ENCODE measurements around the gene RBM12.
"Not testable (repeated sequence)": the region's sequence is repeated elsewhere in the genome, so short reads cannot be mapped to it uniquely, and the experiment has no call there.

RBM12 gene

GRCh38 chr20:35695245-35695749 is 30.6 kb upstream of the RBM12 start:
- Histone ChIP-seq H3K36me3 (ENCODE audit: insufficient read depth, low read length) (peaks cover 20% of the 10 kb centered on the region), H3K27ac (ENCODE audit: low read depth, low read length) (no peak overlapping the region), H3K9me3 (ENCODE audit: low read length) (no peaks in the 10 kb centered on the region), H3K27me3 (ENCODE audit: control insufficient read depth in 1 of 2, insufficient read depth in 2 of 2, low read length in 2 of 2) (no peaks in the 10 kb centered on the region), H3K4me3 (ENCODE audit: low read depth in 1 of 2, low read length in 2 of 2) (no peak overlapping the region), H3K9ac (ENCODE audit: low read length) (no peak overlapping the region), H3K4me1 (ENCODE audit: insufficient read depth, low read length) (peaks cover 18% of the 10 kb centered on the region)

- H3K9ac ChIP-seq (ENCODE audit: low read length), result no peak overlapping the region
- H3K27ac ChIP-seq (ENCODE audit: low read depth, low read length), result no peak overlapping the region
- H3K4me1 ChIP-seq (ENCODE audit: insufficient read depth, low read length), result no peaks in the 10 kb centered on the region
- peaks cover 23% of the 10 kb centered on the region for H3K36me3 ChIP-seq (ENCODE audit: insufficient read depth, low read length)
- no peak overlapping the region for H3K4me3 ChIP-seq (ENCODE audit: low read depth in 1 of 2, low read length in 2 of 2)
- H3K9me3 ChIP-seq (ENCODE audit: low read length), result no peaks in the 10 kb centered on the region
- H3K27me3 ChIP-seq (ENCODE audit: control insufficient read depth in 1 of 2, insufficient read depth in 2 of 2, low read length in 2 of 2), result no peaks in the 10 kb centered on the region
These were observed 25.6 kb upstream of the RBM12 start for GRCh38 chr20:35690265-35690664.

- H3K9me3 ChIP-seq (ENCODE audit: low read length); H3K9ac ChIP-seq (ENCODE audit: low read length); H3K4me3 ChIP-seq (ENCODE audit: low read depth in 1 of 2, low read length in 2 of 2); H3K4me1 ChIP-seq (ENCODE audit: insufficient read depth, low read length); H3K27ac ChIP-seq (ENCODE audit: low read depth, low read length); H3K27me3 ChIP-seq (ENCODE audit: control insufficient read depth in 1 of 2, insufficient read depth in 2 of 2, low read length in 2 of 2): not testable (repeated sequence)
- peaks cover 19% of the 10 kb centered on the region for H3K36me3 ChIP-seq (ENCODE audit: insufficient read depth, low read length)
These were observed 22.2 kb upstream of the RBM12 start for GRCh38 chr20:35686872-35687271.

GRCh38 chr20:35685368-35685767 is 20.7 kb upstream of the RBM12 start:
- not testable (repeated sequence) for H3K9ac ChIP-seq (ENCODE audit: low read length); H3K9me3 ChIP-seq (ENCODE audit: low read length); H3K27ac ChIP-seq (ENCODE audit: low read depth, low read length); H3K4me3 ChIP-seq (ENCODE audit: low read depth in 1 of 2, low read length in 2 of 2); H3K27me3 ChIP-seq (ENCODE audit: control insufficient read depth in 1 of 2, insufficient read depth in 2 of 2, low read length in 2 of 2)
- Histone ChIP-seq H3K4me1 (ENCODE audit: insufficient read depth, low read length) (peaks cover 16% of the 10 kb centered on the region), H3K36me3 (ENCODE audit: insufficient read depth, low read length) (peaks cover 15% of the 10 kb centered on the region)

- Histone ChIP-seq H3K27ac (ENCODE audit: low read depth, low read length) (no peak overlapping the region), H3K9me3 (ENCODE audit: low read length) (no peaks in the 10 kb centered on the region), H3K9ac (ENCODE audit: low read length) (no peak overlapping the region), H3K36me3 (ENCODE audit: insufficient read depth, low read length) (no peaks in the 10 kb centered on the region), H3K4me1 (ENCODE audit: insufficient read depth, low read length) (peaks cover 17% of the 10 kb centered on the region), H3K27me3 (ENCODE audit: control insufficient read depth in 1 of 2, insufficient read depth in 2 of 2, low read length in 2 of 2) (no peaks in the 10 kb centered on the region), H3K4me3 (ENCODE audit: low read depth in 1 of 2, low read length in 2 of 2) (no peak overlapping the region)
These were observed 17.3 kb upstream of the RBM12 start for GRCh38 chr20:35681960-35682359.

GRCh38 chr20:35680452-35681183 is 15.9 kb upstream of the RBM12 start:
- H3K9ac ChIP-seq (ENCODE audit: low read length), result no peak overlapping the region
- no peaks in the 10 kb centered on the region for H3K36me3 ChIP-seq (ENCODE audit: insufficient read depth, low read length)
- H3K27ac ChIP-seq (ENCODE audit: low read depth, low read length), result no peak overlapping the region

GRCh38 chr20:35674921-35675320 is 10.2 kb upstream of the RBM12 start:
- H3K9ac ChIP-seq (ENCODE audit: low read length), result no peak overlapping the region
- H3K27ac ChIP-seq (ENCODE audit: low read depth, low read length), result no peak overlapping the region
- H3K9me3 ChIP-seq (ENCODE audit: low read length), result no peaks in the 10 kb centered on the region
- no peaks in the 10 kb centered on the region for H3K27me3 ChIP-seq (ENCODE audit: control insufficient read depth in 1 of 2, insufficient read depth in 2 of 2, low read length in 2 of 2)
- H3K36me3 ChIP-seq (ENCODE audit: insufficient read depth, low read length), result peaks cover 31% of the 10 kb centered on the region
- no peaks in the 10 kb centered on the region for H3K4me1 ChIP-seq (ENCODE audit: insufficient read depth, low read length)
- no peak overlapping the region for H3K4me3 ChIP-seq (ENCODE audit: low read depth in 1 of 2, low read length in 2 of 2)

More at GRCh38 chr20:35680452-35681183, 15.9 kb upstream of the RBM12 start:
- Histone ChIP-seq H3K4me1 (ENCODE audit: insufficient read depth, low read length) (peaks cover 17% of the 10 kb centered on the region), H3K27me3 (ENCODE audit: control insufficient read depth in 1 of 2, insufficient read depth in 2 of 2, low read length in 2 of 2) (no peaks in the 10 kb centered on the region), H3K4me3 (ENCODE audit: low read depth in 1 of 2, low read length in 2 of 2) (no peak overlapping the region), H3K9me3 (ENCODE audit: low read length) (no peaks in the 10 kb centered on the region)

- Histone ChIP-seq H3K27me3 (ENCODE audit: control insufficient read depth in 1 of 2, insufficient read depth in 2 of 2, low read length in 2 of 2) (no peaks in the 10 kb centered on the region), H3K4me3 (ENCODE audit: low read depth in 1 of 2, low read length in 2 of 2) (no peak overlapping the region), H3K4me1 (ENCODE audit: insufficient read depth, low read length) (no peaks in the 10 kb centered on the region), H3K36me3 (ENCODE audit: insufficient read depth, low read length) (peaks cover 31% of the 10 kb centered on the region), H3K27ac (ENCODE audit: low read depth, low read length) (no peak overlapping the region), H3K9me3 (ENCODE audit: low read length) (no peaks in the 10 kb centered on the region), H3K9ac (ENCODE audit: low read length) (no peak overlapping the region)
These were observed 9.2 kb upstream of the RBM12 start for GRCh38 chr20:35673884-35674283.

GRCh38 chr20:35669681-35670080 is 5.0 kb upstream of the RBM12 start:
- no peaks in the 10 kb centered on the region for H3K4me1 ChIP-seq (ENCODE audit: insufficient read depth, low read length)
- no peak overlapping the region for H3K9ac ChIP-seq (ENCODE audit: low read length)
- H3K27ac ChIP-seq (ENCODE audit: low read depth, low read length), result no peak overlapping the region
- no peaks in the 10 kb centered on the region for H3K9me3 ChIP-seq (ENCODE audit: low read length)
- H3K36me3 ChIP-seq (ENCODE audit: insufficient read depth, low read length), result peaks cover 30% of the 10 kb centered on the region
- H3K4me3 ChIP-seq (ENCODE audit: low read depth in 1 of 2, low read length in 2 of 2), result no peak overlapping the region
- H3K27me3 ChIP-seq (ENCODE audit: control insufficient read depth in 1 of 2, insufficient read depth in 2 of 2, low read length in 2 of 2), result no peaks in the 10 kb centered on the region

- no peaks in the 10 kb centered on the region for H3K4me1 ChIP-seq (ENCODE audit: insufficient read depth, low read length)
- H3K27ac ChIP-seq (ENCODE audit: low read depth, low read length), result no peak overlapping the region
- H3K9me3 ChIP-seq (ENCODE audit: low read length), result no peaks in the 10 kb centered on the region
- H3K27me3 ChIP-seq (ENCODE audit: control insufficient read depth in 1 of 2, insufficient read depth in 2 of 2, low read length in 2 of 2), result no peaks in the 10 kb centered on the region
- peaks cover 26% of the 10 kb centered on the region for H3K36me3 ChIP-seq (ENCODE audit: insufficient read depth, low read length)
- H3K4me3 ChIP-seq (ENCODE audit: low read depth in 1 of 2, low read length in 2 of 2), result no peak overlapping the region
- no peak overlapping the region for H3K9ac ChIP-seq (ENCODE audit: low read length)
These were observed 4.5 kb upstream of the RBM12 start for GRCh38 chr20:35669221-35669620.

GRCh38 chr20:35665949-35666288 is 1.2 kb upstream of the RBM12 start:
- Histone ChIP-seq H3K27me3 (ENCODE audit: control insufficient read depth in 1 of 2, insufficient read depth in 2 of 2, low read length in 2 of 2) (no peaks in the 10 kb centered on the region), H3K9me3 (ENCODE audit: low read length) (no peaks in the 10 kb centered on the region), H3K36me3 (ENCODE audit: insufficient read depth, low read length) (peaks cover 6% of the 10 kb centered on the region), H3K9ac (ENCODE audit: low read length) (no peak overlapping the region), H3K27ac (ENCODE audit: low read depth, low read length) (no peak overlapping the region), H3K4me1 (ENCODE audit: insufficient read depth, low read length) (peaks cover 16% of the 10 kb centered on the region), H3K4me3 (ENCODE audit: low read depth in 1 of 2, low read length in 2 of 2) (no peak overlapping the region)

Data from muscle layer of colon (tissue), 2 donors.